HG02610 (cell line): Measurements from ENCODE around the gene FGF8.

ENCODE experiments used
- ATAC-seq: cut with Tn5 transposase; IDR thresholded peaks from one replicate; pipeline ENCODE4 v1.9.1; 2021; ENCODE audit warnings: mild to moderate bottlenecking, moderate library complexity; ENCODE audit not compliant: unreplicated experiment

FGF8 gene

GRCh38 chr10:101744267-101744666, 31.6 kb downstream of the FGF8 start:
- ATAC-seq = no peak

GRCh38 chr10:101741938-101742337, 34.0 kb downstream of the FGF8 start:
- no peak for ATAC-seq

- ATAC-seq = no peak
These were observed 39.2 kb downstream of the FGF8 start for GRCh38 chr10:101736666-101737065.

GRCh38 chr10:101732096-101732495, 43.8 kb downstream of the FGF8 start:
- ATAC-seq = no peak

GRCh38 chr10:101726115-101726387, 49.9 kb downstream of the FGF8 start:
- no peak for ATAC-seq

- peak; percentile 71 for ATAC-seq
These were observed 50.4 kb downstream of the FGF8 start for GRCh38 chr10:101725296-101726114.

GRCh38 chr10:101724446-101724845, 51.5 kb downstream of the FGF8 start:
- ATAC-seq = no peak

- no peak for ATAC-seq
These were observed 52.7 kb downstream of the FGF8 start for GRCh38 chr10:101723176-101723575.

GRCh38 chr10:101721806-101722205, 54.1 kb downstream of the FGF8 start:
- no peak for ATAC-seq

GRCh38 chr10:101720606-101721230, 55.2 kb downstream of the FGF8 start:
- no peak for ATAC-seq
